HG03039 (cell line): ENCODE data around the gene SLC37A4.

Experiments
- ATAC-seq: cut with Tn5 transposase; IDR thresholded peaks from one replicate; pipeline ENCODE4 v1.9.1; 2021; ENCODE audit warnings: mild to moderate bottlenecking, moderate library complexity; ENCODE audit not compliant: unreplicated experiment

The SLC37A4 gene

DNA sequence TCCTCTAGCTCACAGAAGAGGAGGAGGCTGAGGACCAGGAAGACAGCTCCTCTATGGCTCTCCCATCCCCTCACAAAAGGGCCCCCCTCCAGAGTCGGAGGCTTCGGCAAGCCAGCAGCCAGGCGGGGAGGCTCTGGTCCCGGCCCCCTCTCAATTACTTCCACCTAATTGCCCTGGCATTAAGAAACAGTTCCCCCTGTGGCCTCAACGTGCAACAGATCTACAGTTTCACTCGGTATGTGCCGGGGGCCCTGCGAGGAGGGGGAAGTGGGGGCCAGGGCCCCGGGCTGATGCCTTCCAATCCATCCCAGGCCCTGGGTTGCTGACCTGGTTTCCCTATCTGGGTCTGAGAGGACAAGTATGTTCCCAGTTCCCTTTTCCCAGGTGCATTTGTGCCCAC, 51.2 kb downstream of the SLC37A4 start:
- ATAC-seq, result no peak

GRCh38 chr11:118975771-118976709, 54.6 kb downstream of the SLC37A4 start:
- ATAC-seq, result no peak
